DOHH2 (cell line): ENCODE results near the gene ARIH2.

Source experiments
- EZH2phosphoT487 ChIP-seq: fragments of 200-600 bp; sonication (generic); IDR thresholded peaks from 2 replicates; pipeline ENCODE4 v1.6.1; 2017; ENCODE audit warnings: borderline replicate concordance, mild to moderate bottlenecking, antibody characterized with exemption, low read length, moderate library complexity, mixed read lengths
- TF ChIP-seq, protein P1 (sequence below): fragments of 200-600 bp; sonication (generic); IDR thresholded peaks from one replicate; pipeline ENCODE4 v1.5.1; 2014; ENCODE audit warnings: antibody characterized with exemption, mild to moderate bottlenecking, low read depth, low read length; ENCODE audit not compliant: poor library complexity, severe bottlenecking

DNA sequence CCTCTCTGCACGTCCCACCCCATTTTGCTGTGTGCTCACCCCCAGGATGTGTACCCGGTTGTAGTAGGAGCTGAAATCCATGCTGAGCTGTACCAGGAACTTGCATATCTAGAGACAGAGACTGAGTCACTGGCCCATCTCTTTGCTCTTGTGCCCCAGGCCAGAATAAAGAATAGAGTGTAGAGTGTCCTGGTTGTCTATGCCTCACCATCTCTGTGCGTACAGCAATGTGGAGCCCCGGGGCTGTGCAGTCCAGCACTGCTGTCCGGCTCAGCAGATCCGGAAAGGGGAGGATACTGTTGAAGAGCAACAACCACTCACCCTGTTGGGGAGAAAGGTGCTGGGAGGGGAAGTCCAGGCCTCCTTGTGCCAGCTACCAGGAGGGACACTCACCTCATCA is 97.1 kb downstream of the ARIH2 start:
- TF ChIP-seq, protein P1, sequence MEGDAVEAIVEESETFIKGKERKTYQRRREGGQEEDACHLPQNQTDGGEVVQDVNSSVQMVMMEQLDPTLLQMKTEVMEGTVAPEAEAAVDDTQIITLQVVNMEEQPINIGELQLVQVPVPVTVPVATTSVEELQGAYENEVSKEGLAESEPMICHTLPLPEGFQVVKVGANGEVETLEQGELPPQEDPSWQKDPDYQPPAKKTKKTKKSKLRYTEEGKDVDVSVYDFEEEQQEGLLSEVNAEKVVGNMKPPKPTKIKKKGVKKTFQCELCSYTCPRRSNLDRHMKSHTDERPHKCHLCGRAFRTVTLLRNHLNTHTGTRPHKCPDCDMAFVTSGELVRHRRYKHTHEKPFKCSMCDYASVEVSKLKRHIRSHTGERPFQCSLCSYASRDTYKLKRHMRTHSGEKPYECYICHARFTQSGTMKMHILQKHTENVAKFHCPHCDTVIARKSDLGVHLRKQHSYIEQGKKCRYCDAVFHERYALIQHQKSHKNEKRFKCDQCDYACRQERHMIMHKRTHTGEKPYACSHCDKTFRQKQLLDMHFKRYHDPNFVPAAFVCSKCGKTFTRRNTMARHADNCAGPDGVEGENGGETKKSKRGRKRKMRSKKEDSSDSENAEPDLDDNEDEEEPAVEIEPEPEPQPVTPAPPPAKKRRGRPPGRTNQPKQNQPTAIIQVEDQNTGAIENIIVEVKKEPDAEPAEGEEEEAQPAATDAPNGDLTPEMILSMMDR, result no peak
- TF ChIP-seq EZH2phosphoT487, result no peak
